AG04450 (cell line): ENCODE measurements around the gene CLCN2. TPM values are rescaled to one million over a fixed set of nuclear protein-coding genes. Genes with fewer than 3 reads are reported as not detected.

Source experiments
- CTCF ChIA-PET: fragments of 300-600, 350-600 bp; formaldehyde crosslinking; extraction: SDS; loops from one replicate; lab custom pipeline; 2022; ENCODE audit warnings: antibody characterized with exemption, inconsistent platforms; lab: Charles Lee
- POLR2A ChIA-PET: fragments of 350-600 bp; formaldehyde crosslinking; extraction: SDS; loops from one replicate; lab custom pipeline; 2021; ENCODE audit warnings: antibody characterized with exemption, inconsistent platforms; lab: Yijun Ruan, JAX
- DNase-seq: peaks from one replicate; pipeline ENCODE4 v3.0.0-alpha.2; 2011; ENCODE audit warnings: low read depth, low spot score
- H3K27ac ChIP-seq: one replicate; pipeline ENCODE4 v1.5.1; 2012; ENCODE audit warnings: low read depth, low read length, control low read depth
- H3K27me3 ChIP-seq: one replicate; pipeline ENCODE4 v1.6.0; 2012; ENCODE audit warnings: low read length; ENCODE audit not compliant: control insufficient read depth, insufficient read depth
- H3K4me3 ChIP-seq: 2 replicates; pipeline ENCODE4 v1.5.1; 2011; ENCODE audit warnings: mild to moderate bottlenecking, low read depth, low read length, control low read depth
- H3K9me3 ChIP-seq: 2 replicates; pipeline ENCODE4 v1.5.1; 2012; ENCODE audit warnings: low read length; ENCODE audit not compliant: control insufficient read depth, insufficient read depth
- CTCF ChIP-seq: IDR thresholded peaks from 2 replicates; pipeline ENCODE4 v1.5.1; 2011; ENCODE audit warnings: low read depth, low read length, control low read depth, inconsistent platforms
- polyA plus RNA-seq: library from polyadenylated mRNA; depleted of rRNA; stranded (reverse); fragments of >200 nt; gene quantifications from 2 replicates; pipeline ENCODE4 v1.2.3, GENCODE V29; 2011

The CLCN2 gene
- polyA plus RNA-seq, 1 experiment = 1.7 TPM

GRCh38 chr3:184373422-184373821 is 12.0 kb upstream of the CLCN2 start:
- Histone ChIP-seq H3K27ac (no peak overlapping the region), H3K27me3 (peaks cover 41% of the 10 kb centered on the region), H3K9me3 (no peaks in the 10 kb centered on the region; the same call in 1 of the 2 replicates), H3K4me3 (no peak overlapping the region)
- no peak for DNase-seq
- ChIA-PET CTCF (interaction anchor here (0.8 to 10.4 kb wide), 6 partner anchors 8 to 168 kb away, joined by 3 to 278 read pairs (median 22); no protein-coding TSS in a partner anchor), POLR2A (no interaction called here)
- TF ChIP-seq CTCF = no peak

DNA sequence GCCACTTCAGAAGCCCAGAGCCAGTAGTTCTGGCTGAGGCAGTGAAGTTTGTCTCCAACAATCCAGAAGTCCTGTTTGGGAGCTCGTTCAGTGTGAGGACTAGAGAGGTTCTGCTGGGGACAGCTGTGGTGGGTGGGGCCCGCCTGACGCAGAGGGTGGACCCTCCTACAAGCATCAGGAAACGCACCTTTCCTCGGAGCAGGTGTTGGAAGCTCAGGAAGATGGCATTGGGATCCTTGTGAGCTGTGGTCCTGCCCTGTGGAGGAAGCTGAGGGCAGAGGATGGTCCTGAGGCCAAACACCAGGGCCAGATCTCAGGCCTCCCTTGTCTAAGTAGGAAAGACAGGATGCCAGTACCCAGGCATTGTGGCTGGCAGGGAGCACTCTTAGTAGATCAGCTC is 11.5 kb upstream of the CLCN2 start:
- Histone ChIP-seq H3K27me3 (peaks cover 36% of the 10 kb centered on the region), H3K27ac (no peak overlapping the region), H3K9me3 (no peaks in the 10 kb centered on the region; the same call in 1 of the 2 replicates), H3K4me3 (no peak overlapping the region)
- ChIA-PET POLR2A (interaction anchor here (0.6 kb wide), 1 partner anchor 27 kb away, joined by 3 read pairs; no protein-coding TSS in a partner anchor), CTCF (interaction anchor here (0.8 to 10.4 kb wide), 12 partner anchors 8 to 168 kb away, joined by 3 to 278 read pairs (median 20); no protein-coding TSS in a partner anchor)
- no peak for TF ChIP-seq CTCF
- DNase-seq = no peak

- CTCF ChIA-PET = interaction anchor here (0.7 to 10.4 kb wide), 41 partner anchors 9 to 475 kb away, joined by 3 to 278 read pairs (median 10); partner anchors contain the start of genes CLCN2, POLR2H and VPS8
Measured at GRCh38 chr3:184372296-184372821, 11.0 kb upstream of the CLCN2 start.

GRCh38 chr3:184371570-184372018 is 10.2 kb upstream of the CLCN2 start:
- Histone ChIP-seq H3K27ac (no peak overlapping the region), H3K9me3 (no peaks in the 10 kb centered on the region; the same call in 1 of the 2 replicates), H3K4me3 (no peak overlapping the region), H3K27me3 (peaks cover 28% of the 10 kb centered on the region)
- ChIA-PET POLR2A (interaction anchor here (1.2 kb wide), 2 partner anchors 142 to 179 kb away, joined by 3 to 4 read pairs; no protein-coding TSS in a partner anchor), CTCF (interaction anchor here (0.5 to 10.4 kb wide), 72 partner anchors 8 to 780 kb away, joined by 3 to 278 read pairs (median 4); partner anchors contain the start of genes CLCN2, POLR2H and VPS8)
- TF ChIP-seq CTCF = peak; percentile 100
- peak; percentile 72 for DNase-seq

More at GRCh38 chr3:184372296-184372821, 11.0 kb upstream of the CLCN2 start:
- Histone ChIP-seq H3K4me3 (no peak overlapping the region), H3K9me3 (no peaks in the 10 kb centered on the region; the same call in 1 of the 2 replicates), H3K27ac (no peak overlapping the region), H3K27me3 (peaks cover 31% of the 10 kb centered on the region)
- POLR2A ChIA-PET = interaction anchor here (0.6 to 1.2 kb wide), 2 partner anchors 27 to 141 kb away, joined by 3 read pairs; no protein-coding TSS in a partner anchor
- no peak for DNase-seq
- TF ChIP-seq CTCF = no peak
